Thyroid gland (tissue), 4 donors: ENCODE measurements around the gene TRIM13.

ENCODE experiments used
- POLR2A ChIP-seq, 2 donors: fragments of 450-650 bp; IDR thresholded peaks; one replicate each; pipeline ENCODE4 v1.6.1; 2017; ENCODE audit warnings: antibody characterized with exemption in 2 of 2, mild to moderate bottlenecking in 2 of 2, moderate library complexity in 1 of 2
- TF ChIP-seq, protein P1 (sequence below), 6 experiments: fragments of 200-600 bp in 3 of 6; fragments of 450-650 bp in 3 of 6; sonication (generic) in 3 of 6; IDR thresholded peaks; one replicate each; pipeline ENCODE4 v1.5.1; 2016 to 2019; ENCODE audit warnings: antibody characterized with exemption in 6 of 6, mild to moderate bottlenecking in 2 of 6, inconsistent platforms in 1 of 6, moderate library complexity in 1 of 6

DNA sequence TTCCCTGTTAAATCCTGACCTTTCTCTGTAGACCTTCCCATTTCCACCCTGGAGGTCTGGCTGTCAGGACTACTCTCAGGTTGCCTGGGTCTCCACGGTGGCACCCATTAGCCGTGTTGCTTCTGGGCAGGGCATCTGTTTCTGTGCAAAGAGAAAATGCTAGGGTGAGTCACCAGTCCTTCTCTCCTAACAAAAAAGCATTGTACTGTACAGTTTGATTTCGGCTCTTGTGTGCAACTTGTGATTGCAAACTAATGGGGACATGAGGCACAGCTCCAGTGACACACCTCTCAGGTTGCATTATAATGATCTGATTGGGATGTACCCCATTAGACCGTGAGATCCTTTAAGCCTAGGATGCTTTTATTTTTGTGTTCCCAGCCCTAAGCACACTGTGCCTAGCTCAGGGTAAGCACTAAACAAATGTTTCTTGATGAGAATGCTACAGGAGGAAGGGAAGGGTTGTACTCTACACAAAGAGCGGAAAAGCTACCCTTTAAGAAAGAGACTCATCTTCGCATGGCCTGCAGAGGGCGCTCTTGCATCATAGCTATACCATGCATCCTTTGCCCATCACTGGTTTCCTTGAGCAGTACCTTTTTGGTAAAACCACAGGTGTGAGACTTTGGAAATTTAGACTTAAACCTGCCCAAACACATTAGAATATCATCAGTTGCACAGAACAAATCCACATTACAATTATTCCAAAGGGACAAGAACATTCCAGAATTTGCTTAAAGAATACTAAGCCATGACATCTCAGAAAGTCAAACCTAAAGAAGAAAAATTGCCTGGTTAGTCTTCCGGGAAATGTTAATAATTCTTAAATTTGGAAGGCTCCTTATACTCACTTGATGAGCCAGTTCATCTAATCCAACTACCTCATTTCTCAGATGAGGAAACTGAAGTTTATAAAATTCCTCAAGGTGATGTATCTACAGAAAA, 20.3 kb upstream of the TRIM13 start:
- TF ChIP-seq, protein P1, sequence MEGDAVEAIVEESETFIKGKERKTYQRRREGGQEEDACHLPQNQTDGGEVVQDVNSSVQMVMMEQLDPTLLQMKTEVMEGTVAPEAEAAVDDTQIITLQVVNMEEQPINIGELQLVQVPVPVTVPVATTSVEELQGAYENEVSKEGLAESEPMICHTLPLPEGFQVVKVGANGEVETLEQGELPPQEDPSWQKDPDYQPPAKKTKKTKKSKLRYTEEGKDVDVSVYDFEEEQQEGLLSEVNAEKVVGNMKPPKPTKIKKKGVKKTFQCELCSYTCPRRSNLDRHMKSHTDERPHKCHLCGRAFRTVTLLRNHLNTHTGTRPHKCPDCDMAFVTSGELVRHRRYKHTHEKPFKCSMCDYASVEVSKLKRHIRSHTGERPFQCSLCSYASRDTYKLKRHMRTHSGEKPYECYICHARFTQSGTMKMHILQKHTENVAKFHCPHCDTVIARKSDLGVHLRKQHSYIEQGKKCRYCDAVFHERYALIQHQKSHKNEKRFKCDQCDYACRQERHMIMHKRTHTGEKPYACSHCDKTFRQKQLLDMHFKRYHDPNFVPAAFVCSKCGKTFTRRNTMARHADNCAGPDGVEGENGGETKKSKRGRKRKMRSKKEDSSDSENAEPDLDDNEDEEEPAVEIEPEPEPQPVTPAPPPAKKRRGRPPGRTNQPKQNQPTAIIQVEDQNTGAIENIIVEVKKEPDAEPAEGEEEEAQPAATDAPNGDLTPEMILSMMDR (IDR thresholded peaks at IDR 0.05) = peak; percentile 79 to 91 (median 84)
- no peak for TF ChIP-seq POLR2A (IDR thresholded peaks at IDR 0.05)
